IMR-90 (cell line): Measurements from ENCODE around the gene KRT6B.

ENCODE experiments used
- MAFK ChIP-seq: IDR thresholded peaks from 2 replicates; pipeline ENCODE4 v1.6.1; 2012; ENCODE audit warnings: low read depth, low read length, improper control_type of control experiment
- MAZ ChIP-seq: IDR thresholded peaks from 2 replicates; pipeline ENCODE4 v1.6.1; 2012; ENCODE audit warnings: low read depth, mild to moderate bottlenecking, low read length, improper control_type of control experiment, moderate library complexity, borderline replicate concordance
- POLR2A ChIP-seq: IDR thresholded peaks from 2 replicates; pipeline ENCODE4 v1.6.1; 2012; ENCODE audit warnings: mild to moderate bottlenecking, low read depth, low read length
- TF ChIP-seq, protein P1 (sequence below): fragments of 150-350 bp; IDR thresholded peaks from 2 replicates; pipeline ENCODE4 v1.6.1; 2017; ENCODE audit warnings: mild to moderate bottlenecking, antibody characterized with exemption, low read length, low read depth
- TF ChIP-seq, protein P2 (sequence below): conservative IDR thresholded peaks from 2 replicates; pipeline ENCODE4 v1.5.1; 2012; ENCODE audit warnings: mild to moderate bottlenecking, low read depth, low read length, improper control_type of control experiment

DNA sequence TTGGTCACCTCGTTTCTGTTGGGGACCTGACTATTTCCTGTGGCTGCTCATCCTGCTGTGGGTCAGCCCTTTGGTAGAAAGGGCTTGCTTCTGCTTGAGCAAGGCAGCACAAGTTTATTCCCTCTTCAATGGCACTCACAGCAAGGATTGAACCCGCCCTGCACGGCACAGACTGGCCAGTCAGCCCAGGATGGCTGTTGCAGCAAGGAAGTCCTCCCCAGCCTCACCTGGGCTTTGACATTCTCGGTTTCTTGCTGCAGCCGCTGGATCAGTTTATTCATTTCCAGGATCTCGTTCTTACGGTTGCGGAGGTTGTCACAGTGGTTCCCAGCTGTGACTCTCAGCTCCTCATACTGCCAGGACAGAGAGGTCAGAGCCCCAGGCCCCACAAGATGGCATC lies 55.3 kb downstream of the KRT6B start:
- TF ChIP-seq, protein P1, sequence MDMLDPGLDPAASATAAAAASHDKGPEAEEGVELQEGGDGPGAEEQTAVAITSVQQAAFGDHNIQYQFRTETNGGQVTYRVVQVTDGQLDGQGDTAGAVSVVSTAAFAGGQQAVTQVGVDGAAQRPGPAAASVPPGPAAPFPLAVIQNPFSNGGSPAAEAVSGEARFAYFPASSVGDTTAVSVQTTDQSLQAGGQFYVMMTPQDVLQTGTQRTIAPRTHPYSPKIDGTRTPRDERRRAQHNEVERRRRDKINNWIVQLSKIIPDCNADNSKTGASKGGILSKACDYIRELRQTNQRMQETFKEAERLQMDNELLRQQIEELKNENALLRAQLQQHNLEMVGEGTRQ, result no peak
- TF ChIP-seq, protein P2, sequence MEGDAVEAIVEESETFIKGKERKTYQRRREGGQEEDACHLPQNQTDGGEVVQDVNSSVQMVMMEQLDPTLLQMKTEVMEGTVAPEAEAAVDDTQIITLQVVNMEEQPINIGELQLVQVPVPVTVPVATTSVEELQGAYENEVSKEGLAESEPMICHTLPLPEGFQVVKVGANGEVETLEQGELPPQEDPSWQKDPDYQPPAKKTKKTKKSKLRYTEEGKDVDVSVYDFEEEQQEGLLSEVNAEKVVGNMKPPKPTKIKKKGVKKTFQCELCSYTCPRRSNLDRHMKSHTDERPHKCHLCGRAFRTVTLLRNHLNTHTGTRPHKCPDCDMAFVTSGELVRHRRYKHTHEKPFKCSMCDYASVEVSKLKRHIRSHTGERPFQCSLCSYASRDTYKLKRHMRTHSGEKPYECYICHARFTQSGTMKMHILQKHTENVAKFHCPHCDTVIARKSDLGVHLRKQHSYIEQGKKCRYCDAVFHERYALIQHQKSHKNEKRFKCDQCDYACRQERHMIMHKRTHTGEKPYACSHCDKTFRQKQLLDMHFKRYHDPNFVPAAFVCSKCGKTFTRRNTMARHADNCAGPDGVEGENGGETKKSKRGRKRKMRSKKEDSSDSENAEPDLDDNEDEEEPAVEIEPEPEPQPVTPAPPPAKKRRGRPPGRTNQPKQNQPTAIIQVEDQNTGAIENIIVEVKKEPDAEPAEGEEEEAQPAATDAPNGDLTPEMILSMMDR, result no peak
- TF ChIP-seq POLR2A, result no peak
- TF ChIP-seq MAFK, result no peak
- no peak for TF ChIP-seq MAZ
